HEK293T (cell line): ENCODE data around the gene TRIM66.

Source experiments
- CTCF ChIA-PET: fragments of 350-600 bp; formaldehyde crosslinking; extraction: SDS; loops from one replicate; lab custom pipeline; 2021; ENCODE audit warnings: antibody characterized with exemption, inconsistent platforms; lab: Yijun Ruan, JAX
- POLR2A ChIA-PET: fragments of 350-600 bp; formaldehyde crosslinking; extraction: SDS; loops from one replicate; lab custom pipeline; 2020; ENCODE audit warnings: antibody characterized with exemption, inconsistent platforms; lab: Yijun Ruan, JAX
- DNase-seq: peaks from one replicate; pipeline ENCODE4 v3.0.0; 2012; ENCODE audit warnings: mixed read lengths; ENCODE audit errors: extremely low spot score
- ARNT ChIP-seq: fragments of 450-650 bp; IDR thresholded peaks from 2 replicates; pipeline ENCODE4 v1.6.1; 2017; ENCODE audit warnings: mild to moderate bottlenecking
- BHLHE40 ChIP-seq: fragments of 450-650 bp; IDR thresholded peaks from 2 replicates; pipeline ENCODE4 v1.6.1; 2016; ENCODE audit warnings: mild to moderate bottlenecking, moderate library complexity, borderline replicate concordance
- CTBP1 ChIP-seq: fragments of 450-650 bp; IDR thresholded peaks from 2 replicates; pipeline ENCODE4 v1.6.1; 2016; ENCODE audit warnings: borderline replicate concordance
- ELF4 ChIP-seq: fragments of 450-650 bp; IDR thresholded peaks from 2 replicates; pipeline ENCODE4 v1.6.1; 2017; ENCODE audit warnings: antibody characterized with exemption
- FOXA1 ChIP-seq: fragments of 450-650 bp; IDR thresholded peaks from 2 replicates; pipeline ENCODE4 v1.6.1; 2016; ENCODE audit warnings: mild to moderate bottlenecking
- FOXK2 ChIP-seq: fragments of 450-650 bp; IDR thresholded peaks from 2 replicates; pipeline ENCODE4 v1.6.1; 2016; ENCODE audit warnings: mild to moderate bottlenecking
- FOXM1 ChIP-seq: fragments of 450-650 bp; IDR thresholded peaks from 2 replicates; pipeline ENCODE4 v1.6.1; 2017; ENCODE audit warnings: mild to moderate bottlenecking, borderline replicate concordance
- HDGF ChIP-seq: fragments of 450-650 bp; IDR thresholded peaks from 2 replicates; pipeline ENCODE4 v1.6.1; 2017; ENCODE audit warnings: antibody characterized with exemption, borderline replicate concordance
- L3MBTL2 ChIP-seq: fragments of 450-650 bp; conservative IDR thresholded peaks from 2 replicates; pipeline ENCODE4 v1.6.1; 2016; ENCODE audit warnings: mild to moderate bottlenecking
- LEF1 ChIP-seq: fragments of 450-650 bp; IDR thresholded peaks from 2 replicates; pipeline ENCODE4 v1.6.1; 2017; ENCODE audit warnings: mild to moderate bottlenecking, borderline replicate concordance
- NFRKB ChIP-seq: fragments of 450-650 bp; IDR thresholded peaks from 2 replicates; pipeline ENCODE4 v1.6.1; 2016; ENCODE audit warnings: mild to moderate bottlenecking, moderate library complexity
- SP1 ChIP-seq: fragments of 450-650 bp; IDR thresholded peaks from 2 replicates; pipeline ENCODE4 v1.6.1; 2017
- SUZ12 ChIP-seq: fragments of 450-650 bp; IDR thresholded peaks from 2 replicates; pipeline ENCODE4 v1.6.1; 2016; ENCODE audit warnings: mild to moderate bottlenecking
- TARDBP ChIP-seq: fragments of 450-650 bp; IDR thresholded peaks from 2 replicates; pipeline ENCODE4 v1.6.1; 2016
- ZNF384 ChIP-seq: fragments of 450-650 bp; IDR thresholded peaks from 2 replicates; pipeline ENCODE4 v1.6.1; 2016
- TF ChIP-seq, protein P1 (sequence below): fragments of 450-650 bp; IDR thresholded peaks from 2 replicates; pipeline ENCODE4 v1.6.1; 2016

TRIM66 gene

DNA sequence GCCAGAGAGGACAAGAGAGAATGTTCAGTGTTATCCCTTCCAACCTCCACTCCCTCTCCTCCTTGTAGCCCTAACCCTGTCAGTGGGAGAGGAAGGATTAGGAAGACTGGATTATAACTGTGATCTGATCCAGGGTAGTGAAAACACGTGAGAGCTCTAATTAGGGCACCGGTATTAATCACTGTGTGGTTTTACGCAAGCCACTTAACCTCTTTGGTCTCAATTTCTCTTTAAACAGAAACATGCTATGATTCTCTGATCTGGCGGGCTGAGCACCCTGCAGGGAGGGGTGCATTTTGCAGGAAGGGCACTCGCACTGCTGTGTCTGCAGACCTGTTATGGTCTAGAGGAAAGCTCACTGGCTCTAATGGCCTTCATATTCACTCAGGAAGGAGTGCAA lies 11.7 kb upstream of the TRIM66 start:
- ChIA-PET POLR2A (no interaction called here), CTCF (no interaction called here)
- no peak for DNase-seq
- TF ChIP-seq, protein P1, sequence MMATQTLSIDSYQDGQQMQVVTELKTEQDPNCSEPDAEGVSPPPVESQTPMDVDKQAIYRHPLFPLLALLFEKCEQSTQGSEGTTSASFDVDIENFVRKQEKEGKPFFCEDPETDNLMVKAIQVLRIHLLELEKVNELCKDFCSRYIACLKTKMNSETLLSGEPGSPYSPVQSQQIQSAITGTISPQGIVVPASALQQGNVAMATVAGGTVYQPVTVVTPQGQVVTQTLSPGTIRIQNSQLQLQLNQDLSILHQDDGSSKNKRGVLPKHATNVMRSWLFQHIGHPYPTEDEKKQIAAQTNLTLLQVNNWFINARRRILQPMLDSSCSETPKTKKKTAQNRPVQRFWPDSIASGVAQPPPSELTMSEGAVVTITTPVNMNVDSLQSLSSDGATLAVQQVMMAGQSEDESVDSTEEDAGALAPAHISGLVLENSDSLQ = no peak
- TF ChIP-seq ARNT (no peak), NFRKB (0 out of 2 replicates have a peak, but pooled peaks have one; percentile 5), CTBP1 (no peak), SUZ12 (no peak)

DNA sequence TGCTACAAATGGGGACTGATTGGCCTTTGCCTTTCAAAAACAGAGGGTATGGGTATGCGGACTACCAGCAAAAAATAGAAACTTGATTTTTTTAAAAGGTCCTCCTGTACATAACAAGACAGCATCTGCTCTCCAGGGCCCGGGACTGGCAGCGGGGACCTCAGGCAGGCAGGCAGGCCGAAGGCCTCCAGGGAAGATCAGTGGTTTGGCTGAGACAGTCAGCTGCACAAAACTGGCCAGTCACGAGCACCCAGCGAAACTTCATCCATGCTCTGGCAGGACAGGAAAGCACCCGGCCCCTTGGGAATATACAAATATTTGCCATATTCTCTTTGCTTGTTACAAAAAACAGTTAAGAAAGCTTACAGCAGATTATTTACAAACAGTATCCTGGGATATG lies 11.1 kb upstream of the TRIM66 start:
- no peak for DNase-seq
- no peak for TF ChIP-seq SUZ12
- ChIA-PET CTCF (no interaction called here), POLR2A (interaction anchor here (2.5 kb wide), 1 partner anchor 12 kb away, joined by 5 read pairs; the partner anchor contains the start of genes RPL27A and TRIM66)

DNA sequence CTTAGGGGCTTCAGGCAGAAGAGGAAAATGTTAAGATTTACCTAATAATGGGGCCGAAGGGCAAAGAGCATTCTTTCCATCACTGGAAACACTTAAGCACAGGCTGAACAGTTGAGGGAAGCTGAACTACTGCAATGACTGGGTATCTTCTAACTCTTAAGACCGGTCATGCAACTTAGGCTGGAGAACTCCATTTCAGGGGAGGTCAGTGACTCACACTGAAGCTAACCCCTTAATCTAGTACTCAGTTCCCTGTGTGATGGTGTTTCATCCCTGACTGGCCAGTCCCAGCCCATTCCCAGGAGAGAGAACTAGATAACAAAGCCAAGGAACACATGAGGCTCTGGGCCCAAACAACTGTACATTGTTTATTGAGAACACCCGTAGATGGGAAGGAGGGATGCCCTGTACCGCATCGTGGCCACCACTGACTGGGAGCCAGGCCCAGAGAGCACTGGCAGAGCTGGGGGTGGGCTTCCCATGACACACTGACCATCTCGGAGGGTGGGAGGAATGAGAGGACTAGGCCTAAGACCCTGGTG lies 10.6 kb upstream of the TRIM66 start:
- CTCF ChIA-PET = no interaction called here

DNA sequence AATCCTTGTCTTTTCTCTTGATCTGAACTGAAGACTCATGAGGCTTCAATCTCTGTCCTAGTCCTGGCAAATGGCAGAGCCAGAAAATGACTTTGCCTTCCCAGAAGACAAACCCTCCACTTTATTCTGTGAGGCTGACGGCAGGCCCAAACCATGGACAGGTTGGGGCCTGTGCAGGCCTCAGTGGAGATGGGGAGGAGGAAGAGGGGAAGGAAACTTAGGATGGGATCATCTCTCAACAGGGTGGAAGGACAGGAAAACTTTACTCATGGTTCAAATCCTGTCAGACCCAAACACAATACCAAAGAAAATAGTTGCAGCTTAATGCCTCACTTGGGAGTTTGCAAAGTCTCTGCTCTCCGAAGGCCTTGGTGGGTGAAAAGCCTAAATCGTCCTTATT lies 10.0 kb upstream of the TRIM66 start:
- POLR2A ChIA-PET = interaction anchor here (2.5 kb wide), 1 partner anchor 10 kb away, joined by 5 read pairs; the partner anchor contains the start of genes RPL27A and TRIM66
- CTCF ChIA-PET = no interaction called here
- DNase-seq = no peak
- TF ChIP-seq FOXM1 = no peak
- no peak for TF ChIP-seq TARDBP
- TF ChIP-seq ZNF384 = no peak
- TF ChIP-seq SUZ12 = no peak
- TF ChIP-seq BHLHE40 = no peak
- no peak for TF ChIP-seq NFRKB
- no peak for TF ChIP-seq CTBP1
- no peak for TF ChIP-seq SP1
- no peak for TF ChIP-seq FOXA1
- TF ChIP-seq ARNT = no peak
- TF ChIP-seq HDGF = no peak
- TF ChIP-seq LEF1 = no peak
- no peak for TF ChIP-seq L3MBTL2
- TF ChIP-seq ELF4 = no peak
- TF ChIP-seq FOXK2 = no peak
- TF ChIP-seq, protein P1 = no peak

More for the DNA sequence above, 10.6 kb upstream of the TRIM66 start:
- POLR2A ChIA-PET = interaction anchor here (2.5 kb wide), 1 partner anchor 11 kb away, joined by 5 read pairs; the partner anchor contains the start of genes RPL27A and TRIM66
- TF ChIP-seq ELF4 (no peak), HDGF (no peak), L3MBTL2 (no peak)
- no peak for DNase-seq

DNA sequence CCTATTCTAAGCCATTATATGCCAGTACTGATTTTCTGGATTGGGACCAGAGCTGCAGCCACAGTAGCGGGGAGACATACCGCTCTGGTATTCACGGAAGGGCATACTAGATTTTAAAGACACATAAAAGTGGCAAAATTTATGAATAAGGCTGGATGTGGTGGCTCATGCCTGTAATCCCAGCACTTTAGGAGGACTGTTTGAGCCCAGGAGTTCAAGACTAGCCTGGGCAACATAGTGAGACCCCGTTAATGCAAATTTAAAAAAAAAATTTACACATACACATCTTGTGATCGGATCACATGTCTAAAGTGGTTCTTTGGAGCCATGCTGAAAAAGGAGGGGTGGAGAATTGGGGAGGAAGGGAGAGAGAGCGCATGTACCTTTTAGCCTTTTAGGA lies 9.1 kb upstream of the TRIM66 start:
- ChIA-PET CTCF (no interaction called here), POLR2A (interaction anchor here (2.5 kb wide), 1 partner anchor 10 kb away, joined by 5 read pairs; the partner anchor contains the start of genes RPL27A and TRIM66)
- TF ChIP-seq CTBP1 (no peak), SP1 (no peak), BHLHE40 (no peak)
- no peak for DNase-seq

DNA sequence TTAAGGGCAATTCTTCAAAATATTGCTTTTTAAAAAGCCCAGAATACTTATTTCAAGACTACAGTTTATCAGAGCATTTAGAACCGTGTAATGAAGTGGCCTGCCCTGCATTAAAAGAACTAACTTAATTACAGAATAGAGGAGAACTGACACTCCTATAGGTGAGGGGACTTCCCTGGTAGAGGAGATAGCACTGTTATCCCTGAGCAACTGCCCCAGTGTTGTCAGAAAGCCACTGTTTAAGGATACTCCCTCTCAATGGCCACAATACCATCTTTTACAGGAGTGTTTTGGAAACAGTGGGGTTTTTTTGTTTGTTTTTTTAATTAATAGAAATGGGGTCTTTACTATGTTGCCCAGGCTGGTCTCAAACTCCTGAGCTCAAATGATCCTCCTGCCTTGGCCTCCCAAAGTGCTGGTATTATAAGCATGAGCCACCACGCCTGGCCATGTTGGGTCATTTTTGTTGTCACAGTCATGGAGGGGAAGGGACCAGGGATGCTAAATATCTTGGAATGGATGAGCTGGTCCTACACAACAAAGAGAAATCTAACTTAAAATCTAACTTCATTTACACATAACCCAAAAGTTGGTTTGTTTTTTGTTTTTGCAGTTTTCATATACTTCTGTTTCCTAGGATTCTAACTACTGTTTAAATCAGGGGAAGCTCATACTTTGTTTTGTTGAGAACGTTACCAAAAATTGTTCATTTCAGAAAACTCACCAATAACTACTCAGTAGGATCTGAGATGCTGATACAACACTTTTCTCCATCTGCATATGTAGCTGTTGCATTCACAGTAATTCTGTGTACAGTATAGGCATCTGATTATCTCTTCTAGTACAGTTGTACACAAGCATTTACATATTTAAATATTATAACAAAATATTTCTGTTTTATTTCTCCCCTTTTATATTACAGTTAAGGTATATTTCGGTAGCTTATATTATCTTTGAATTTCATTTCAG lies 8.2 kb upstream of the TRIM66 start:
- POLR2A ChIA-PET = interaction anchor here (1.1 to 2.5 kb wide), 2 partner anchors 9 to 12 kb away, joined by 3 to 5 read pairs; partner anchors contain the start of genes RPL27A and TRIM66
- TF ChIP-seq ARNT (no peak), NFRKB (no peak), CTBP1 (no peak), SUZ12 (no peak), FOXA1 (no peak), FOXK2 (no peak), ELF4 (no peak), LEF1 (no peak), TARDBP (no peak), HDGF (no peak), BHLHE40 (no peak), ZNF384 (no peak), FOXM1 (no peak), L3MBTL2 (no peak), SP1 (no peak)
- TF ChIP-seq, protein P1 = no peak
- DNase-seq = no peak
- CTCF ChIA-PET = no interaction called here
